Lower lobe of right lung (tissue), 2 donors: Measurements from ENCODE around the gene DBT. TPM values are rescaled to one million over a fixed set of nuclear protein-coding genes. Genes with fewer than 3 reads are reported as not detected.

ENCODE experiments used
- ATAC-seq, 2 donors: fragments of 200-7000 bp; cut with Tn5 transposase; one replicate each; pipeline ENCODE4 v1.9.1; 2020 to 2022; ENCODE audit warnings: mild to moderate bottlenecking in 2 of 2, moderate library complexity in 2 of 2
- DNase-seq: peaks from one replicate; pipeline ENCODE4 v3.0.0-alpha.2; 2020
- H3K27ac ChIP-seq: fragments of 200-600 bp; one replicate; pipeline ENCODE4 v1.8.0; 2022
- H3K27me3 ChIP-seq: fragments of 200-600 bp; one replicate; pipeline ENCODE4 v1.8.0; 2022; ENCODE audit warnings: low read depth
- H3K36me3 ChIP-seq: fragments of 200-600 bp; one replicate; pipeline ENCODE4 v1.8.0; 2022; ENCODE audit warnings: mild to moderate bottlenecking
- H3K4me1 ChIP-seq: fragments of 200-600 bp; one replicate; pipeline ENCODE4 v1.8.0; 2022
- H3K4me3 ChIP-seq: fragments of 200-600 bp; one replicate; pipeline ENCODE4 v1.8.0; 2022; ENCODE audit warnings: mild to moderate bottlenecking
- H3K9me3 ChIP-seq: fragments of 200-600 bp; one replicate; pipeline ENCODE4 v1.8.0; 2022
- CTCF ChIP-seq: fragments of 200-600 bp; IDR thresholded peaks from one replicate; pipeline ENCODE4 v1.8.0; 2022; ENCODE audit warnings: antibody characterized with exemption, mild to moderate bottlenecking
- intact Hi-C: fragments of 100-400 bp; cut with DNase I; formaldehyde crosslinking; loops from one replicate; pipeline ENCODE4 v1.11.0; 2022
- total RNA-seq: library from RNA; stranded (reverse); fragmentation: NEBNext Ultra II Directional; extraction: Animal tissue kit (Norgen Biotek cat#: 25700); gene quantifications from one replicate; pipeline ENCODE4 v1.2.1, GENCODE V29; 2021
- donor health status: DM: no; HTN: yes; CAD: no; lungs with severe emphysema.

The DBT gene
- total RNA-seq, 1 donor from 2014 or later: 17.4 TPM

DNA sequence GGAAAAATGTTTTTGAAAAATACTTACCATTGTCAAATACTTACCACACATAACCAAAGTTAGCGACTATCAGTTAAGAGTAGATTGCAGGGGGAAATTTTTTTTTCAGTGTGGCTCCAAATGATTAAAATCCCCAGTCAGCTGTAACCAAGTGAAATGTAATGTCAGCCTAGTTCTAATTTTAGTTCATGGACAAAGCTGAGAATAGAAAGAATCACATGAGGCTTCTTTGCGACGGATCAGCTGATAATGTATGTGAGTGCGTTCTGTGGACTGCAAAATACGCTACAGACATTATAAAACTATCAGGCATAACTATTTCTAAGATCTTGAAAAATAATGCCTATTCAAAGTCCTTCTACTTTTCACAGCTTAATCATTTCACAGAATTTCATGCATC lies 71.5 kb downstream of the DBT start, which contains the start of gene LRRC39:
LRRC39 (minus strand) TSS at position 166 of the 400 bp plus-strand sequence. CDS start 9,740 bp downstream, outside the sequence.
- TF ChIP-seq CTCF: no peak
- ATAC-seq: no peak
- intact Hi-C loops: no loop called here
- H3K27ac ChIP-seq: no peak within 1 kb of the TSS
- no peak for DNase-seq
- H3K4me3 ChIP-seq: no peak within 1 kb of the TSS
- H3K27me3 ChIP-seq: no peaks in the 10 kb centered on the region
- no peaks in the 10 kb centered on the region for H3K4me1 ChIP-seq
- H3K36me3 ChIP-seq: no peaks in the 10 kb centered on the region
- no peaks in the 10 kb centered on the region for H3K9me3 ChIP-seq

DNA sequence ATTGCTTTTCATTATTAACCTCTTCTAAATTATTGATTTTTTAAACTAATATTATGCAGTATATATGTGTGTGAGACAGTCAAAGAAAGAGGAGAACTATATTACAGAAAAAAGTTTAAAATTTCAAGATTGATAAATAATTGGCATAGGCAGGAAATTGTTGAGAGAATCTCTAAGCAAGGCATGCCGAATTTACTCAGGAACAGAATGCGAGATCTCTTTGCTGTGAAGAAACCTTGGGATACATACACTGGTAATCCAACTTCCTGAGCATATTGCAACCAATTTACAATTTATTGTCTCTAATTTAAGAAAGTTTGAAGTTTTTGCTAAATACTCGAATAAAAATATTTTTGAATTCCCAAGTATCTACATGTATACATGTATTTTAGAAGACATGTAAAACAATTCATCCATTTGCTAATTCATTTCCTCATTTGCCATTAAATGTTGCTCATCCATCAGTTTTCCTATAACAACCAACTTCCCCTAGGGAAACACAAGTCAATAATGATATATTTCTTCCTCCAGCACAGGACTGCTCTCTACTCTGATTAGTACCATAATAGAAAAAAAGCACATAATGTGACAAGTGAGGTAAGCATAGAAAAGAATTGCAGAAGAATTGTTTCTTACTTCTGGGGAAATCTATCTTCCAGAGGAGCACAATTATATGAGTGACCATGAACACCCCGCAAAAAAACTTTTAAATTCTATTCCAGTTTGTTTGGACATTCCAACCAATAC lies 72.2 kb downstream of the DBT start:
- Histone ChIP-seq H3K4me1 (no peaks in the 10 kb centered on the region), H3K4me3 (no peak overlapping the region), H3K27ac (no peak overlapping the region), H3K27me3 (no peaks in the 10 kb centered on the region), H3K36me3 (no peaks in the 10 kb centered on the region), H3K9me3 (no peaks in the 10 kb centered on the region)
- TF ChIP-seq CTCF: no peak
- no peak for DNase-seq
- ATAC-seq: no peak
- intact Hi-C loops: no loop called here

- Histone ChIP-seq H3K9me3 (no peaks in the 10 kb centered on the region), H3K4me1 (no peaks in the 10 kb centered on the region), H3K27me3 (no peaks in the 10 kb centered on the region), H3K27ac (no peak overlapping the region), H3K36me3 (no peaks in the 10 kb centered on the region), H3K4me3 (no peak overlapping the region)
- DNase-seq (no peak), ATAC-seq (no peak)
- intact Hi-C loops: no loop called here
- no peak for TF ChIP-seq CTCF
These were observed 81.6 kb downstream of the DBT start for GRCh38 chr1:100168051-100168450.

DNA sequence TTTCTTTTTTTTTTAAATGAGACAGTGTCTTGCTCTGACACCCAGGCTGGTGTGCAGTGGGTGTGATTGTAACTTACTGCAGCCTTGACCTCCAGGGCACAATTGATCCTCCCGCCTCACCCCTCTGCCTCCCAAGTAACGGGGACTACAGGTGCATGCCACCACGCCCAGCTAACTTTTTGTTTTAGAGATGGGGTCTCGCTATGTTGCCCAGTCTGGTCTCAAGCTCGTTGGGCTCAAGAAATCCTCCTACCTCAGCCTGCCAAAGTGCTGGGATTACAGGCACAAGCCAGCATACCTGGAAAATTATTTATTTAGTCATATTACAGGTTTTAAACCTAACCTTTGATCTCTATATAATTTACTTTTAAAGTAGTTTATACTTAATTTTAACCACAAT lies 84.9 kb downstream of the DBT start:
- Histone ChIP-seq H3K27me3 (no peaks in the 10 kb centered on the region), H3K36me3 (no peaks in the 10 kb centered on the region), H3K4me3 (no peak overlapping the region), H3K4me1 (no peaks in the 10 kb centered on the region), H3K9me3 (no peaks in the 10 kb centered on the region), H3K27ac (no peak overlapping the region)
- no peak for ATAC-seq
- intact Hi-C loops: no loop called here
- no peak for DNase-seq
- no peak for TF ChIP-seq CTCF

DNA sequence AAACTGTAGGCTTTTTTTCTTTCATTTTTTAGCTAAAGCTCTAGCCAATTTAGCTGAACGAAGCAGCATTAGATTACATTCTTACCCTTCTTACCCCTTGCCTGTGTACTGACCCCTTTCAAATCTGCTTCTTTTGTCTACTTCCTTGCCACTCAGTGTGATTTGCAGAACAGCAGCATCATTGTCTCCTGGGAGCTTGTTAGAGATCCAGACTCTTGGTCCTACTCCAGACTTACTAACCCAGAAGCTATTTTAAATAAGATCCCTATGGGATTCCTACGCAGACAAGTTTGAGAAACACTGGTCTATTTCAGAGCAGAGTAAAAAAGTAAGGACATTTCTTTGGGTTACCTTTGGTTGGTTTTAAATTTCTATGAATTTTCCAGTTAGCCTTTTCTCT lies 85.4 kb downstream of the DBT start:
- Histone ChIP-seq H3K4me1 (no peaks in the 10 kb centered on the region), H3K36me3 (no peaks in the 10 kb centered on the region), H3K9me3 (no peaks in the 10 kb centered on the region), H3K27ac (no peak overlapping the region), H3K4me3 (no peak overlapping the region), H3K27me3 (no peaks in the 10 kb centered on the region)
- ATAC-seq (no peak), DNase-seq (no peak)
- no peak for TF ChIP-seq CTCF
- intact Hi-C loops: no loop called here
